ENCODE results near the gene TFB2M.
"Not testable (repeated sequence)": the region's sequence is repeated elsewhere in the genome, so short reads cannot be mapped to it uniquely, and the experiment has no call there.

GRCh38 chr1:246589919-246590318 lies 23.9 kb upstream of the TFB2M start:
- not testable (repeated sequence) for TF ChIP-seq POLR2A (IDR thresholded peaks at IDR 0.05; ENCODE audit: low read length); GATA1 (IDR thresholded peaks at IDR 0.05; ENCODE audit: low read depth, low read length)
